GM12891 (cell line): ENCODE measurements around the gene ARRB1.

Source experiments
- PAX5 ChIP-seq: IDR thresholded peaks from 2 replicates; pipeline ENCODE4 v1.6.1; 2011; ENCODE audit warnings: low read length, moderate library complexity, mild to moderate bottlenecking; ENCODE audit not compliant: insufficient read depth, severe bottlenecking
- POU2F2 ChIP-seq: IDR thresholded peaks from 2 replicates; pipeline ENCODE4 v1.6.1; 2011; ENCODE audit warnings: low read depth, mild to moderate bottlenecking, control low read depth, low read length, moderate library complexity

DNA sequence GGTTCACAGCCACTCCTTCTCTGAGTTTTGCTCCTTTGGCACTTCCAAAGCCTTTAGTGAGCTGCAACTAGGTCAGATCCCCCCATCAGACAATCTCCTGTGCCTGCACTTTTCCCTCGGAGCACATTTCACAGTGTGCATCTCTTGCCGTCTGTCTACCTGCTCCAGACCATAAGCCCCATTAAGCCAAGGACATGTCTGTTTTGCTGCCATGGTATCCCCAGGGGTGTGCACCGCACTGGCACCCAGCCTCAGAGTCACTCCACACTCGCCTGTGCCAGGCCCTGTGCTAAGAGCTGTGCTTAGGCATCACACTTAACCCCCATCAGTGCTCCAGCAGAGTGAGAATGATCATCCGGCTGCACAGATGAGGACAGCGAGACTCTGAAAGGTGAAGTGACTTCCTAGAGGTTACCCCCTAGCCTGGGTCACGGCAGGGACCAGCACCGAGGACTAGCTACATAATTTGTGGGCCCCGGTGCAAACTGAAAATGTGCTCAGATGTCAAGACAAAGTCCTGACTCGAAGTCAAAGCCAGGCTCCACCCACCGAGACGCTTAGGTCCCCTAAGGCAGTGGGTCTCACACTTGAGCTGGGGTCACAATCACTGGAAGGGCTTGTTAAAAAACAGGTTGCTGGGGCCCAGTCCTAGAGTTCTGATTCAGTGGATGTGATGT lies 33.9 kb downstream of the ARRB1 start:
- no peak for TF ChIP-seq PAX5
- TF ChIP-seq POU2F2, result no peak
